ENCODE data around the gene RPP25.

GRCh38 chr15:74951006-74951405 lies 5.6 kb downstream of the RPP25 start:
- TF ChIP-seq CTCF (conservative IDR thresholded peaks at IDR 0.05 in 1 of 2, IDR thresholded peaks at IDR 0.05 in 1 of 2; ENCODE audit: low read depth in 1 of 2, low read length in 2 of 2), result no peak
- no peak for TF ChIP-seq EZH2 (IDR thresholded peaks at IDR 0.05; ENCODE audit: low read length, missing control alignments)
